GM12891 (cell line): ENCODE data around the gene HKDC1.

Source experiments
- PAX5 ChIP-seq: IDR thresholded peaks from 2 replicates; pipeline ENCODE4 v1.6.1; 2011; ENCODE audit warnings: low read length, moderate library complexity, mild to moderate bottlenecking; ENCODE audit not compliant: insufficient read depth, severe bottlenecking
- POLR2A ChIP-seq: IDR thresholded peaks from 2 replicates; pipeline ENCODE4 v1.6.1; 2011; ENCODE audit warnings: low read depth, low read length, control low read depth
- POLR2AphosphoS5 ChIP-seq: IDR thresholded peaks from 2 replicates; pipeline ENCODE4 v1.6.1; 2011; ENCODE audit warnings: low read depth, low read length, control low read depth
- POU2F2 ChIP-seq: IDR thresholded peaks from 2 replicates; pipeline ENCODE4 v1.6.1; 2011; ENCODE audit warnings: low read depth, mild to moderate bottlenecking, control low read depth, low read length, moderate library complexity
- SPI1 ChIP-seq: IDR thresholded peaks from 2 replicates; pipeline ENCODE4 v1.6.1; 2011; ENCODE audit warnings: low read depth, low read length, control low read depth
- TAF1 ChIP-seq: IDR thresholded peaks from 2 replicates; pipeline ENCODE4 v1.6.1; 2011; ENCODE audit warnings: low read depth, low read length, control low read depth

DNA sequence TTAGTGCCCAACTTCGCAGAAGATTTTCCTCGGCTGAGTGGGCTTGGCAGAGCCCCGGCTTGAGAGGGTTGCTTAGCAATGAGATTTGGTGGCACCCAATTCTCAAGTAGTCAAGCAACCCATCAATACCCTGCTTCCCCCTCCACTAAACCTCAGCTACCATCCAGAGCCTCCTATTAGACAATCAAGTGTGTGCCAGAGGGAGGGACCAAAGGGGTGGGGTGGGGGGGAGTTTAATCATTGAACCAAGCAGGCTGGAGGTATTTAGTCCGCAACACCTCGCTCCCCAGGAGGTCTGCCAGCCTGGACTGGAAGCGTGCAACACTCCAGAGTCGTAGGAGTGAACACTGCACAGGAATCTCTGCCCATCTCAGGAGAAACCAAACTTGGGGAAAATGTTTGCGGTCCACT, at the start of gene HKDC1:
- TF ChIP-seq POLR2AphosphoS5 (no peak), SPI1 (no peak), POLR2A (no peak), TAF1 (no peak), POU2F2 (no peak), PAX5 (no peak)
